Measurements from ENCODE around the gene TAGLN3.

DNA sequence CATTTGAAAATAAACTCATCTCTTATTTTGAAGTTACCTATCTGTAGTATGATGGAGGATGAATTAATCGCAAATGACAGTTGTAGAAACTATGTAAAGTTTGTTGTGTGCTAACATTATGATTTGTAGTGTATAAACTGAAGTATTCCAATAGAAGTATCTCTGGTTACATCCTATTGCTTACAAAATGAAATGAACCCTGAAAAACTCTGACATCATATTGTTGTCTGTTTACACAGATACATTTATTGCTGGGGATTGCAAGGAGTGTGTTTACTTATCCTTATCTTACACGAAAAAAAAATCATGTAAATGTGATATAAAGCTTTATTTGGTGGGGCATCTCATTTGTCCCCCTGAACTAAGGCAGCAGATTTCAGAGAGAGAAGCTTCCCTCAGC lies 22.5 kb upstream of the TAGLN3 start:
- no peak for TF ChIP-seq SPI1 (IDR thresholded peaks at IDR 0.05; ENCODE audit: low read depth, low read length)
- no peak for TF ChIP-seq POLR2AphosphoS5 (IDR thresholded peaks at IDR 0.05; ENCODE audit: low read depth, low read length)
- no peak for TF ChIP-seq POLR2A (IDR thresholded peaks at IDR 0.05; ENCODE audit: low read depth, low read length)
- no peak for TF ChIP-seq TAF1 (IDR thresholded peaks at IDR 0.05; ENCODE audit: low read depth, low read length)
- no peak for TF ChIP-seq PAX5 (IDR thresholded peaks at IDR 0.05; ENCODE audit: insufficient read depth, low read length, severe bottlenecking)
- TF ChIP-seq POU2F2 (IDR thresholded peaks at IDR 0.05; ENCODE audit: low read depth, low read length) = no peak
